ENCODE data around the gene NDRG3.

GRCh38 chr20:36604952-36605398, 140.9 kb downstream of the NDRG3 start:
- TF ChIP-seq, protein P1, sequence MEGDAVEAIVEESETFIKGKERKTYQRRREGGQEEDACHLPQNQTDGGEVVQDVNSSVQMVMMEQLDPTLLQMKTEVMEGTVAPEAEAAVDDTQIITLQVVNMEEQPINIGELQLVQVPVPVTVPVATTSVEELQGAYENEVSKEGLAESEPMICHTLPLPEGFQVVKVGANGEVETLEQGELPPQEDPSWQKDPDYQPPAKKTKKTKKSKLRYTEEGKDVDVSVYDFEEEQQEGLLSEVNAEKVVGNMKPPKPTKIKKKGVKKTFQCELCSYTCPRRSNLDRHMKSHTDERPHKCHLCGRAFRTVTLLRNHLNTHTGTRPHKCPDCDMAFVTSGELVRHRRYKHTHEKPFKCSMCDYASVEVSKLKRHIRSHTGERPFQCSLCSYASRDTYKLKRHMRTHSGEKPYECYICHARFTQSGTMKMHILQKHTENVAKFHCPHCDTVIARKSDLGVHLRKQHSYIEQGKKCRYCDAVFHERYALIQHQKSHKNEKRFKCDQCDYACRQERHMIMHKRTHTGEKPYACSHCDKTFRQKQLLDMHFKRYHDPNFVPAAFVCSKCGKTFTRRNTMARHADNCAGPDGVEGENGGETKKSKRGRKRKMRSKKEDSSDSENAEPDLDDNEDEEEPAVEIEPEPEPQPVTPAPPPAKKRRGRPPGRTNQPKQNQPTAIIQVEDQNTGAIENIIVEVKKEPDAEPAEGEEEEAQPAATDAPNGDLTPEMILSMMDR (IDR thresholded peaks at IDR 0.05) = no peak
- no peak for TF ChIP-seq POLR2AphosphoS5 (IDR thresholded peaks at IDR 0.05)
